Measurements from ENCODE around the gene SPAG8. TPM values are rescaled to one million over a fixed set of nuclear protein-coding genes. Genes with fewer than 3 reads are reported as not detected.

SPAG8 gene
- polyA plus RNA-seq, 1 donor (not counting 4 experiments of a cell fraction or from before 2014, with no cell fraction given), result 0.08 TPM

GRCh38 chr9:35783418-35783817 is 28.6 kb downstream of the SPAG8 start:
- H3K9me3 ChIP-seq (ENCODE audit: control insufficient read depth, low read depth, low read length), result no peaks in the 10 kb centered on the region
- H3K27ac ChIP-seq (ENCODE audit: control insufficient read depth, insufficient read depth, low read length), result no peak overlapping the region
- H3K79me2 ChIP-seq (ENCODE audit: control insufficient read depth, insufficient read depth, low read length), result no peaks in the 10 kb centered on the region
- no peaks in the 10 kb centered on the region for H4K20me1 ChIP-seq (ENCODE audit: control insufficient read depth, extremely low read depth, insufficient read depth, low read length)
- no peaks in the 10 kb centered on the region for H3K4me1 ChIP-seq (ENCODE audit: control insufficient read depth, extremely low read depth, insufficient read depth, low read length)
- dilution Hi-C loops (cut with MboI; ENCODE audit: extremely low pct_ligation_motif_present, low sequenced_read_pairs), result no loop called here
- H3K27me3 ChIP-seq (ENCODE audit: control insufficient read depth, extremely low read depth, insufficient read depth, low read length), result no peaks in the 10 kb centered on the region
- no peak overlapping the region for H3K4me2 ChIP-seq (ENCODE audit: control insufficient read depth, extremely low read depth, insufficient read depth, low read depth, low read length)
- no peaks in the 10 kb centered on the region for H3K36me3 ChIP-seq (ENCODE audit: control insufficient read depth in 2 of 2, extremely low read depth in 1 of 2, insufficient read depth in 2 of 2, low read length in 2 of 2)
- no peak overlapping the region for H3K9ac ChIP-seq (ENCODE audit: control insufficient read depth, extremely low read depth, insufficient read depth, low read length)
- no peak overlapping the region for H3K4me3 ChIP-seq (ENCODE audit: control insufficient read depth in 2 of 3, extremely low read depth in 1 of 3, insufficient read depth in 2 of 3, low read depth in 1 of 3, low read length in 3 of 3)
- H3K9me1 ChIP-seq (ENCODE audit: control insufficient read depth, extremely low read depth, insufficient read depth, low read length), result no peaks in the 10 kb centered on the region
- TF ChIP-seq EZH2 (IDR thresholded peaks at IDR 0.05; ENCODE audit: low read length) (no peak), CTCF (optimal IDR thresholded peaks at IDR 0.05 in 1 of 3, IDR thresholded peaks at IDR 0.05 in 1 of 3, conservative IDR thresholded peaks at IDR 0.05 in 1 of 3; ENCODE audit: extremely low read depth in 1 of 3, insufficient read depth in 2 of 3, low read length in 3 of 3) (no peak)
- no peak overlapping the region for H2AFZ ChIP-seq (ENCODE audit: control insufficient read depth, low read length)
- FAIRE-seq (no peak), DNase-seq (ENCODE audit: low read depth, low spot score) (no peak)

GRCh38 chr9:35781066-35781465 is 31.0 kb downstream of the SPAG8 start:
- no peak overlapping the region for H3K4me2 ChIP-seq (ENCODE audit: control insufficient read depth, extremely low read depth, insufficient read depth, low read depth, low read length)
- no peak overlapping the region for H3K9ac ChIP-seq (ENCODE audit: control insufficient read depth, extremely low read depth, insufficient read depth, low read length)
- H3K79me2 ChIP-seq (ENCODE audit: control insufficient read depth, insufficient read depth, low read length), result no peaks in the 10 kb centered on the region
- no peak overlapping the region for H3K27ac ChIP-seq (ENCODE audit: control insufficient read depth, insufficient read depth, low read length)
- no peaks in the 10 kb centered on the region for H3K4me1 ChIP-seq (ENCODE audit: control insufficient read depth, extremely low read depth, insufficient read depth, low read length)
- no peak overlapping the region for H2AFZ ChIP-seq (ENCODE audit: control insufficient read depth, low read length)
- no peaks in the 10 kb centered on the region for H3K9me3 ChIP-seq (ENCODE audit: control insufficient read depth, low read depth, low read length)
- FAIRE-seq (no peak), DNase-seq (ENCODE audit: low read depth, low spot score) (no peak)
- H4K20me1 ChIP-seq (ENCODE audit: control insufficient read depth, extremely low read depth, insufficient read depth, low read length), result no peaks in the 10 kb centered on the region
- dilution Hi-C loops (cut with MboI; ENCODE audit: extremely low pct_ligation_motif_present, low sequenced_read_pairs), result no loop called here
- H3K9me1 ChIP-seq (ENCODE audit: control insufficient read depth, extremely low read depth, insufficient read depth, low read length), result no peaks in the 10 kb centered on the region
- no peaks in the 10 kb centered on the region for H3K27me3 ChIP-seq (ENCODE audit: control insufficient read depth, extremely low read depth, insufficient read depth, low read length)
- no peak overlapping the region for H3K4me3 ChIP-seq (ENCODE audit: control insufficient read depth in 2 of 3, extremely low read depth in 1 of 3, insufficient read depth in 2 of 3, low read depth in 1 of 3, low read length in 3 of 3)
- no peaks in the 10 kb centered on the region for H3K36me3 ChIP-seq (ENCODE audit: control insufficient read depth in 2 of 2, extremely low read depth in 1 of 2, insufficient read depth in 2 of 2, low read length in 2 of 2)
- TF ChIP-seq EZH2 (IDR thresholded peaks at IDR 0.05; ENCODE audit: low read length) (no peak), CTCF (optimal IDR thresholded peaks at IDR 0.05 in 1 of 3, IDR thresholded peaks at IDR 0.05 in 1 of 3, conservative IDR thresholded peaks at IDR 0.05 in 1 of 3; ENCODE audit: extremely low read depth in 1 of 3, insufficient read depth in 2 of 3, low read length in 3 of 3) (no peak)

Measured in keratinocyte (primary cell).